ENCODE measurements around the gene KCNH5.
"Not testable (repeated sequence)": the region's sequence is repeated elsewhere in the genome, so short reads cannot be mapped to it uniquely, and the experiment has no call there.

Gene KCNH5

DNA sequence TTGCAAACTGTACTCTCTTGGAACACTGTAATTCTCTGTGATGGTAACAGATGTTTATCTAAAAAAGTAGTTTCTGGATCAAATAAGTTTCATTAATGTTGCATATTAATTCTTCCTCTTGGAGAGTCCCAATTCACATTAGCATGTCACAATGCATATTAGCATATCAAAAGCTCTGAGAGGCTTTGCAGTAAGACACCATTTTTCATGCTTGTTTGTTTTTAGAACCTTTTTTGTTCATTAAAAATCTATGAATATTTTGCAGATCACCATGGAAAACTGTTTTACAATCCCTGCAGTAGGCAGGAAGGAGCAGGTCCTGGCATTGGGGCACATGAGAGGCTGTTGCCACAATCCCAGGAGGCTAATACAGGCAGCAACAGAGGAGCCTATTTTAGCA lies 180.7 kb downstream of the KCNH5 start:
- no peak for DNase-seq

- not testable (repeated sequence) for DNase-seq
Observed at GRCh38 chr14:62858011-62858410, 187.2 kb downstream of the KCNH5 start.

DNA sequence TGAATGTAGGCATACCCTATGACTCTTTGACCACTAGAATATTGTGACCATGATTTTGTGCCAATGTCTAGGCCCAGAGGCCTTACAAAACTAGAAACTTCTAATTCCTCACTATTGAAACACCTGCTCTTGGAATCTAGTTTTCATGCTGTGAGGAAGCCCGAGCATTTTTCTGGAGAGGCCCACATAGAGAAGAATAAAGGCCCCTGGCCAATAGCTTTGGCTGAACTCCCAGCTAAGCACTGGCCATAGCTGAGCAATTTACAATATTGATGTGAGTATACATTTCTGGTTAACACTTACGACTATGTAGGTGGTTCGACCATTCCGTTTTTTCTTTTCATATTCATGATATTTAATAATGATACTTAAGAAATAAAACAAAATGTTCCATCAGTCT lies 190.3 kb downstream of the KCNH5 start:
- no peak for DNase-seq

DNA sequence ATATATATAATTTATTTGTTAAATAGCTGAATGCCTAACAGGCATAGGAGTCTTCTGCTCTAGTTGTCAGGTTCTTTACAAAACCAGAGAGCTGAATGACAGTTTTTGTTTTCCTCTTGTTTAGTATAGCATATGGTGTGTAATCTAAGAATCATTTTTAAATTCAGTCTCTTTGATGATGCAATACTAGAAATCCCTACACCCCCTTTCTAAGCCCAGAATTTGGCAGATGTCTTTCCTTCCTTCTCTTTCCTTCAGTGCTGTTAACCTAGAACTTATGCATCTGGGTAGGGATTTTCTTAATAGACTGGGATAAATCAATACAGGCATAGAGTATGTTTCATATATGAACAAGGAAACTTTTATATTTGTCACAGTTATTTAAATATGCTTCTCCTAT lies 198.1 kb downstream of the KCNH5 start:
- DNase-seq, result no peak

GRCh38 chr14:62844546-62844945 lies 200.7 kb downstream of the KCNH5 start:
- no peak for DNase-seq

- no peak for DNase-seq
Observed at GRCh38 chr14:62824086-62824485, 221.2 kb downstream of the KCNH5 start.

DNA sequence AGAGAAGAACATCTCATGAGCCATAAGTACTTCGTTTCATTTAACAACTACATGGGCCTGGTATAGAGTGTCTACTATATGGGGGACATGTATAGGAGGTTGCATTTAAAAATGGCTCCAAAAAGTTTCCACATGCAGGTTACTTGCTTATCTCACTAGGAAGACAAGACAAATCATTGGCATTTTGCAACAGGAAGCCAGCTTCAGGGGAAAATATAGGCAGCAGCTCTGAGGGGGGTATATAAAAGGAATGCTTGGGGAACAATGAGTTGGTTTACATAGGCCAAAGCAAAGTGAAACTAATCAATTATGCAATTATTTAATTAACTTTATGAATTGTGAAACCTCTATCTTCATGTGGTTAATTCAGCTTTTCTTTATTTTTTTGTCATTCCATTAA lies 225.3 kb downstream of the KCNH5 start:
- no peak for DNase-seq

GRCh38 chr14:62807636-62808035 lies 237.6 kb downstream of the KCNH5 start:
- DNase-seq, result no peak

- no peak for DNase-seq
Observed at GRCh38 chr14:62800577-62800976, 244.7 kb downstream of the KCNH5 start.

GRCh38 chr14:62796431-62796830 lies 248.8 kb downstream of the KCNH5 start:
- no peak for DNase-seq

- DNase-seq, result no peak
Observed at GRCh38 chr14:62792578-62792977, 252.7 kb downstream of the KCNH5 start.

DNA sequence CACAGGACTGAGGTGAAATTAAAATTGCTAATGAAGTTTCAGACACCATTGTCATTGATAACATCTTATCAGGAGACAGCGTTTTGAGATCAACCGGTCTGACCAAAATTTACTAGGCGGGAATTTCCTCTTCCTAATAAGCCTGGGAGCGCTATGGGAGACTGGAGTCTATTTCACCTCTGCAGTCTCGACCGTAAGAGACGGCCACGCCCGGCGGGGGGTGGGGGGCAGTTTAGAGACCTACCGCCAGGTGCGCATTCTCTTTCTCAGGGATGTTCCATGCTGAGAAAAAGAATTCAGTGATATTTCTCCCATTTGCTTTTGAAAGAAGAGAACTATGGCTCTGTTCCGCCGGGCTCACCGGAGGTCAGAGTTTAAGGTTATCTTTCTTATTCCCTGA lies 263.9 kb downstream of the KCNH5 start:
- DNase-seq, result not testable (repeated sequence)

DNA sequence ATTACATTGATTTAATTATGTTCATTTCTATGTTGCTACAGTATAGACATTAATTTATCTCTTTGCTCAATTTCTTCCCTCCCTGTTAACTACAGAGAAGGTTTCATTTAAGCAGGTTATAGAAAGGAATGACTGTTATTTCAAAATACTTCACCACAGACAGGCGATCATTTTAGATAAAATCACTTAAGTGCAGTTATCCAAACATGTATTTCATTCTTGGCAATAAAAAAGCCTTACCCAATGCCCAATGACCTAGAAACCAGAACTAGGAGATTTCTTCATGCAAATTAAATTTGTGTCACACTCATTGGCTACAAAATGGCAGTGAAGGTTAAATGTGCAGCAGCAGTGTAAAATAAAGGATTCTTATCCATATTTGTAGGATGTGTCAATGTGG lies 266.4 kb downstream of the KCNH5 start:
- DNase-seq, result no peak

- no peak for DNase-seq
Observed at GRCh38 chr14:62778310-62778709, 266.9 kb downstream of the KCNH5 start.

GRCh38 chr14:62777510-62777909 lies 267.7 kb downstream of the KCNH5 start:
- DNase-seq, result no peak

DNA sequence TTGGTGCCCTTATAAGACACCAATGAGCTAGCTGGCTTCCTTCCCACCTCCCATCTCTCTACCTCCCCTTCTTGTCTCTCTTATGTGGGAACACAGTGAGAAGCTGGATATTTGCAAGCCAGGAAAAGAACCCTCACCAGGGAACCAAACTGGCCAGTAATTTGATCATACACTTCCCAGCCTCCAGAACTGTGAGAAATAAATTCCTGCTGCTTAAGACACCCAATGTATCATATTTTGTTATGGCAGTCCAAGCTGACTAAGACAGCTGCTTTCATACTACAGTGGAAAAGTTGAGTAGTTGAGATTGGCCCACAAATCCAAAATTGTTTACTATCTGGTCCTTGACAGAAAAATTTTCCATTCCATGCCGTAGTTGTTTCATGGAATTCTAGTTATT lies 269.0 kb downstream of the KCNH5 start:
- no peak for DNase-seq

- DNase-seq, result no peak
Observed at GRCh38 chr14:62768753-62769152, 276.5 kb downstream of the KCNH5 start.

DNA sequence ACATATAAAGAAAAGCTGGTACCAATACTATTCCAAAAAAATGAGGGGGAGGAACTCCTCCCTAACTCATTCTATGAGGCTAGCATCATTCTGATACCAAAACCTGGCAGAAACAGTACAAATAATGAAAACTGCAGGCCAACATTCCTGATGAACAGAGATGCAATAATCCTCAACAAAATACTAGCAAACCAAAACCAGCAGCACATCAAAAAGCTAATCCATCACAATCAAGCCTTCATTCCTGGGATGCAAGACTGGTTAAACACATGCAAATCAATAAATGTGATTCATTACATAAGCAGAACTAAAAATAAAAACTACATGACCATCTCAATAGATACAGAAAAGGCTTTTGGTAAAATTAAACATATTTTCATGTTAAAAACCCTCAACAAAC lies 281.3 kb downstream of the KCNH5 start:
- DNase-seq, result no peak

- DNase-seq, result no peak
Observed at GRCh38 chr14:62759796-62760195, 285.5 kb downstream of the KCNH5 start.

DNA sequence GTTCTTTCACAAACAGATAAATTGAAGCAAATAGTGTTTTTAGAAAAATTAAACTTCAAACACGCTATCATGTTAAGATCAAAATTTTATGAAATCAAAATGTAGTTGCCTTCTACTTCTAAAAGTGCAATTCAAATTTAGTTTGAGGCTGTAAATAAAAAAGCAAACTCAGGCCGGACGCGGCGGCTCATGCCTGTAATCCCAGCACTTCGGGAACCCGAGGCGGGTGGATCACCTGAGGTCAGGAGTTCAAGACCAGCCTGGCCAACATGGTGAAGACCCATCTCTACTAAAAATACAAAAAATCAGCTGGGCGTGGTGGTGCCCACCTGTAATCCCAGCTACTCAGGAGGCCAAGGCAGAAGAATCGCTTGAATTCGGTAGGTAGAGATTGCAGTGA lies 298.4 kb downstream of the KCNH5 start:
- not testable (repeated sequence) for DNase-seq

DNA sequence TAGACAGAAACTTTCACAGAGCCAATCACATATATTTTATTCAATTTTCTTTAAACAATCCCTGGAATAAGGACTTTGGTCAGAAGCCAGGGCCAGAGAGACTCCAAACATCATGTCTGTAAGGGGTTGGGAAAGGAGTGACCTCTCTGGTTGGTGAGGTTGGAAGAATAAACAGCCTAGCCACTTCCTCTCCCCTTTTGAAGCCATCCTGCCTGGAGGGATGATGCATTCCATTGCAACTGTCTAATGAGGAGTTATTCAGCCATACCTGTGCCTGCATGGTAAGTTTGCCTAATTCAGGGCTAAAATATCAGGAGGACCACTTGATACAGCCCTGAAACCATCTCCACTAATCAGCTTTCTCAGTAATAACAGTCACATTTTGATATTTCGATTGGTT lies 299.8 kb downstream of the KCNH5 start:
- no peak for DNase-seq

DNA sequence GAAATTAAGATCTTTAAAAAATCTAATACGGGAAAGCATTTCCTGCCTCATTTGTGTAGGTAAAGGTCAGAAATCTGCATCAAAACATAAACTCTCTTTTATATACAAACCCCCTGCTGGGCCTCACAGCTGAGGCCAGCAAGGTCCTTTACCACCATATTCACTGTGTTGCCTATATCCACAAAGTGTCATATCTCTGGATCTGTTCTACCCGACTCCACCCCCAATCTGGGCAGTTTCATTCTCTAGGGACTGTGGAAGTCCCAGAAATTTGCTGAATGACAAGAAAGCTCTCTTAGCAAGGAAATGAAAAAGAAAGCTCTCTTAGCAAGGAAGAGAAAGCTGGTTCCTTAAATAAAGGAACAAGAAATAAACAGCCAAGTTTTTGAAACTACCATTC lies 301.7 kb downstream of the KCNH5 start:
- no peak for DNase-seq

- no peak for DNase-seq
Observed at GRCh38 chr14:62743118-62743517, 302.1 kb downstream of the KCNH5 start.

- no peak for DNase-seq
Observed at GRCh38 chr14:62739647-62740046, 305.6 kb downstream of the KCNH5 start.

- no peak for DNase-seq
Observed at GRCh38 chr14:62736048-62737043, 308.9 kb downstream of the KCNH5 start.
